H9 (cell line): Measurements from ENCODE around the gene PTPRN2. TPM values are rescaled to one million over a fixed set of nuclear protein-coding genes. Genes with fewer than 3 reads are reported as not detected.

Experiments
- DNase-seq: peaks from one replicate; pipeline ENCODE4 v3.0.0-alpha.2; 2017
- H2AFZ ChIP-seq: one replicate; pipeline ENCODE4 v1.6.1; 2013; ENCODE audit warnings: mild to moderate bottlenecking, low read length, control low read depth, moderate library complexity
- H2AK5ac ChIP-seq: 2 replicates; pipeline ENCODE4 v1.6.1; 2013; ENCODE audit warnings: low read length, control low read depth, mixed read lengths; ENCODE audit not compliant: insufficient read length
- H2BK120ac ChIP-seq: one replicate; pipeline ENCODE4 v1.6.1; 2013; ENCODE audit warnings: low read depth, mild to moderate bottlenecking, low read length, control low read depth, inconsistent platforms; ENCODE audit not compliant: poor library complexity, severe bottlenecking
- H2BK12ac ChIP-seq: 2 replicates; pipeline ENCODE4 v1.6.1; 2013; ENCODE audit warnings: low read length, control low read depth, mixed read lengths, low read depth; ENCODE audit not compliant: insufficient read length
- H2BK15ac ChIP-seq: 2 replicates; pipeline ENCODE4 v1.6.1; 2013; ENCODE audit warnings: low read depth, low read length, control low read depth
- H2BK20ac ChIP-seq: one replicate; pipeline ENCODE4 v1.6.1; 2013; ENCODE audit warnings: low read depth, mild to moderate bottlenecking, low read length, control low read depth, inconsistent platforms; ENCODE audit not compliant: poor library complexity, severe bottlenecking
- H2BK5ac ChIP-seq: 2 replicates; pipeline ENCODE4 v1.6.1; 2013; ENCODE audit warnings: low read length, control low read depth, mixed read lengths; ENCODE audit not compliant: insufficient read length
- H3K14ac ChIP-seq: 2 replicates; pipeline ENCODE4 v1.6.1; 2013; ENCODE audit warnings: low read length, control low read depth; ENCODE audit not compliant: insufficient read depth
- H3K18ac ChIP-seq: 2 replicates; pipeline ENCODE4 v1.6.1; 2013; ENCODE audit warnings: low read depth, mild to moderate bottlenecking, mixed read lengths, low read length, control low read depth; ENCODE audit not compliant: insufficient read length
- H3K23ac ChIP-seq: 2 replicates; pipeline ENCODE4 v1.6.1; 2013; ENCODE audit warnings: low read length, control low read depth, mixed read lengths, low read depth; ENCODE audit not compliant: insufficient read length
- H3K23me2 ChIP-seq: 2 replicates; pipeline ENCODE4 v1.6.1; 2013; ENCODE audit warnings: low read depth, mild to moderate bottlenecking, mixed read lengths, low read length, control low read depth; ENCODE audit not compliant: insufficient read length, poor library complexity, severe bottlenecking
- H3K27ac ChIP-seq: 2 replicates; pipeline ENCODE4 v1.5.1; 2013; ENCODE audit warnings: low read length, control low read depth, mixed read lengths, low read depth; ENCODE audit not compliant: insufficient read length
- H3K27me3 ChIP-seq: 2 replicates; pipeline ENCODE4 v1.6.1; 2013; ENCODE audit warnings: low read length, control low read depth, inconsistent platforms; ENCODE audit not compliant: insufficient read depth
- H3K4ac ChIP-seq: 2 replicates; pipeline ENCODE4 v1.6.1; 2013; ENCODE audit warnings: low read depth, mild to moderate bottlenecking, control low read depth, inconsistent platforms, low read length, moderate library complexity
- H3K4me1 ChIP-seq: 2 replicates; pipeline ENCODE4 v1.6.1; 2013; ENCODE audit warnings: low read length, control low read depth, inconsistent platforms; ENCODE audit not compliant: insufficient read depth
- H3K4me2 ChIP-seq: 2 replicates; pipeline ENCODE4 v1.6.1; 2013; ENCODE audit warnings: low read length, control low read depth, mixed read lengths; ENCODE audit not compliant: insufficient read length, insufficient read depth
- H3K56ac ChIP-seq: 2 replicates; pipeline ENCODE4 v1.6.1; 2013; ENCODE audit warnings: low read depth, mild to moderate bottlenecking, mixed read lengths, low read length, control low read depth; ENCODE audit not compliant: insufficient read length
- H3K79me1 ChIP-seq: 2 replicates; pipeline ENCODE4 v1.6.1; 2013; ENCODE audit warnings: low read depth, mild to moderate bottlenecking, moderate library complexity, low read length, control low read depth, inconsistent platforms; ENCODE audit not compliant: insufficient read depth, poor library complexity, severe bottlenecking
- H3K79me2 ChIP-seq: 2 replicates; pipeline ENCODE4 v1.6.1; 2013; ENCODE audit warnings: low read length, control low read depth, inconsistent platforms; ENCODE audit not compliant: insufficient read depth
- H3K9ac ChIP-seq: 2 replicates; pipeline ENCODE4 v1.6.1; 2013; ENCODE audit warnings: low read length, control low read depth, mixed read lengths; ENCODE audit not compliant: insufficient read length; ENCODE audit errors: extremely low read depth
- H3K9me3 ChIP-seq: one replicate; pipeline ENCODE4 v1.6.1; 2013; ENCODE audit warnings: low read depth, low read length, inconsistent platforms; ENCODE audit not compliant: control insufficient read depth
- H3T11ph ChIP-seq: one replicate; pipeline ENCODE4 v1.6.1; 2013; ENCODE audit warnings: mild to moderate bottlenecking, low read length, control low read depth, inconsistent platforms
- H4K20me1 ChIP-seq: one replicate; pipeline ENCODE4 v1.6.1; 2013; ENCODE audit not compliant: control insufficient read depth, insufficient read length, insufficient read depth
- H4K5ac ChIP-seq: 2 replicates; pipeline ENCODE4 v1.6.1; 2013; ENCODE audit warnings: low read depth, mild to moderate bottlenecking, mixed read lengths, low read length, control low read depth; ENCODE audit not compliant: insufficient read length
- H4K8ac ChIP-seq: replicated peaks from 2 replicates; pipeline ENCODE4 v1.6.1; 2013; ENCODE audit warnings: low read length, control low read depth, mixed read lengths, low read depth; ENCODE audit not compliant: insufficient read length
- H4K91ac ChIP-seq: 2 replicates; pipeline ENCODE4 v1.6.1; 2013; ENCODE audit warnings: low read depth, mild to moderate bottlenecking, moderate library complexity, mixed read lengths, low read length, control low read depth; ENCODE audit not compliant: insufficient read length
- H3K27ac Mint-ChIP-seq, 3 experiments: 2 replicates in 2 of 3; 3 replicates in 1 of 3; pipeline ENCODE4 v1.8.0; 2020 to 2021; ENCODE audit warnings: mixed read lengths in 3 of 3, mild to moderate bottlenecking in 1 of 3, moderate library complexity in 1 of 3
- H3K27me3 Mint-ChIP-seq: 2 replicates; pipeline ENCODE4 v1.8.0; 2021; ENCODE audit warnings: low read depth, mild to moderate bottlenecking, moderate library complexity, mixed read lengths
- H3K36me3 Mint-ChIP-seq, 3 experiments: 2 replicates in 2 of 3; 3 replicates in 1 of 3; pipeline ENCODE4 v1.8.0; 2020 to 2021; ENCODE audit warnings: low read depth in 3 of 3, mixed read lengths in 3 of 3; ENCODE audit not compliant: insufficient read depth in 1 of 3
- H3K4me1 Mint-ChIP-seq, 2 experiments: 2 replicates each; pipeline ENCODE4 v1.8.0; 2020; ENCODE audit warnings: mixed read lengths in 2 of 2
- H3K4me3 Mint-ChIP-seq, 2 experiments: 2 replicates in 1 of 2; 3 replicates in 1 of 2; pipeline ENCODE4 v1.8.0; 2020 to 2021; ENCODE audit warnings: mild to moderate bottlenecking in 2 of 2, mixed read lengths in 2 of 2, moderate library complexity in 1 of 2
- H3K9me3 Mint-ChIP-seq, 2 experiments: 2 replicates in 1 of 2; 3 replicates in 1 of 2; pipeline ENCODE4 v1.8.0; 2020; ENCODE audit warnings: mild to moderate bottlenecking in 2 of 2, mixed read lengths in 2 of 2, moderate library complexity in 1 of 2
- WGBS: extraction: QIAGEN DNeasy Blood & Tissue Kit; methylation state at CpG from one replicate; pipeline ENCODE4 v1.1.7; 2013; ENCODE audit warnings: missing lambda C conversion rate, low lambda C conversion rate, mixed read lengths; ENCODE audit not compliant: insufficient read length; ENCODE audit errors: extremely low coverage; 5-methylcytosine and 5-hydroxymethylcytosine counted together
- total RNA-seq: library from RNA; stranded (reverse); gene quantifications from 2 replicates; pipeline ENCODE4 v1.2.1, GENCODE V29; 2021
- TF ChIP-seq, protein P1 (sequence below): fragments of 200-600 bp; sonication (generic); conservative IDR thresholded peaks from 3 replicates; pipeline ENCODE4 v1.8.0; 2021; ENCODE audit warnings: antibody characterized with exemption, mild to moderate bottlenecking

The PTPRN2 gene
- total RNA-seq, 1 experiment from 2014 or later = 5.2 TPM

DNA sequence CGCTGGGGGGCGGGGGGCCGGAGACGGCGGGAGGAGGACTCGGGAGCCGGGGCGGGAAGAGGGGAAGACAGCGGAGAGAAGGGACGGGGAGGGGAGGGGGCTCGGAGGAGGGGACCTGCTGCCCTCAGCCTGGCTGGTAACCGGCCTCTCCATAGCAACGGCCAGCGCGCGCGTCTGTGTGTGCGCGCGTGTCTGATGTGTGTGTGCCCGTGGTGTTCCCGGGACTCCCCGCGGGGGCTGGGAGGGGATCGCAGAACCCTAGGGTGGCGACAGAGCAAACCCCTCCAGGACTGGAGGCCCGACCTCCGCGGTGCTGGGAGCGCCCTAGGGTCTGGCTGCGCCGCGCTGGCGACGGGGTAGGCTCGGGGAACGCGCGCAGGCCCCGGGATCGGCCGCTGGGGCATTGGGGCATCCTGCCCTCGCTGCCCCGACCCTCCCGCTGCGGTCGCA, 894.5 kb downstream of the PTPRN2 start:
- Histone ChIP-seq H3K79me2 (no peaks in the 10 kb centered on the region), H4K91ac (no peak overlapping the region), H3K79me1 (no peaks in the 10 kb centered on the region), H3K14ac (no peak overlapping the region), H3K4ac (no peak overlapping the region), H2AFZ (no peak overlapping the region), H3K27ac (no peak overlapping the region), H2BK20ac (no peak overlapping the region), H3K9ac (no peak overlapping the region), H3K56ac (no peak overlapping the region), H2AK5ac (no peak overlapping the region), H2BK15ac (no peak overlapping the region), H3K4me2 (peak overlapping the region; percentile 80), H4K8ac (no peak overlapping the region), H2BK12ac (no peak overlapping the region), H3K23ac (no peak overlapping the region), H4K5ac (no peak overlapping the region), H4K20me1 (no peaks in the 10 kb centered on the region), H3K27me3 (peaks cover 51% of the 10 kb centered on the region), H3T11ph (no peak overlapping the region), H3K23me2 (peaks cover 37% of the 10 kb centered on the region), H3K4me1 (no peaks in the 10 kb centered on the region), H2BK120ac (no peak overlapping the region), H3K18ac (no peak overlapping the region), H2BK5ac (no peak overlapping the region), H3K9me3 (no peaks in the 10 kb centered on the region)
- Mint-ChIP-seq H3K4me1 (peaks cover 16 to 22% of the 10 kb centered on the region in 2 experiments), H3K36me3 (no peaks in the 10 kb centered on the region), H3K27me3 (peaks cover 80% of the 10 kb centered on the region), H3K9me3 (peaks cover 3% of the 10 kb centered on the region in 2 experiments), H3K27ac (no peak overlapping the region), H3K4me3 (peak overlapping the region; percentile 32 to 74; a peak in 2 of 5 replicates)
- no CpG with 5 or more reads among the region's 47 CpGs for WGBS
- TF ChIP-seq, protein P1, sequence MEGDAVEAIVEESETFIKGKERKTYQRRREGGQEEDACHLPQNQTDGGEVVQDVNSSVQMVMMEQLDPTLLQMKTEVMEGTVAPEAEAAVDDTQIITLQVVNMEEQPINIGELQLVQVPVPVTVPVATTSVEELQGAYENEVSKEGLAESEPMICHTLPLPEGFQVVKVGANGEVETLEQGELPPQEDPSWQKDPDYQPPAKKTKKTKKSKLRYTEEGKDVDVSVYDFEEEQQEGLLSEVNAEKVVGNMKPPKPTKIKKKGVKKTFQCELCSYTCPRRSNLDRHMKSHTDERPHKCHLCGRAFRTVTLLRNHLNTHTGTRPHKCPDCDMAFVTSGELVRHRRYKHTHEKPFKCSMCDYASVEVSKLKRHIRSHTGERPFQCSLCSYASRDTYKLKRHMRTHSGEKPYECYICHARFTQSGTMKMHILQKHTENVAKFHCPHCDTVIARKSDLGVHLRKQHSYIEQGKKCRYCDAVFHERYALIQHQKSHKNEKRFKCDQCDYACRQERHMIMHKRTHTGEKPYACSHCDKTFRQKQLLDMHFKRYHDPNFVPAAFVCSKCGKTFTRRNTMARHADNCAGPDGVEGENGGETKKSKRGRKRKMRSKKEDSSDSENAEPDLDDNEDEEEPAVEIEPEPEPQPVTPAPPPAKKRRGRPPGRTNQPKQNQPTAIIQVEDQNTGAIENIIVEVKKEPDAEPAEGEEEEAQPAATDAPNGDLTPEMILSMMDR = no peak
- peak; percentile 64 for DNase-seq
